CD14-positive monocyte (primary cell): Measurements from ENCODE around the gene STRBP. TPM values are rescaled to one million over a fixed set of nuclear protein-coding genes. Genes with fewer than 3 reads are reported as not detected.

Experiments used
- DNase-seq, 3 donors: peaks; one replicate each; pipeline ENCODE4 v3.0.0-alpha.2; 2011 to 2022
- H2AFZ ChIP-seq: 2 replicates; pipeline ENCODE4 v1.6.0; 2012; ENCODE audit warnings: mild to moderate bottlenecking, low read depth, low read length, inconsistent platforms; ENCODE audit not compliant: insufficient read depth, poor library complexity, severe bottlenecking
- H3K27ac ChIP-seq, 2 donors: 1 replicate in 1 of 2; 2 replicates in 1 of 2; pipeline ENCODE4 v1.5.1; 2012 to 2013; ENCODE audit warnings: low read length in 2 of 2, control low read depth in 1 of 2, inconsistent platforms in 1 of 2, low read depth in 1 of 2, mild to moderate bottlenecking in 1 of 2
- H3K27me3 ChIP-seq, 2 donors: one replicate each; pipeline versions ENCODE4 v1.6.0 to v1.6.1; 2011 to 2013; ENCODE audit warnings: low read length in 2 of 2; ENCODE audit not compliant: control insufficient read depth in 2 of 2, insufficient read depth in 2 of 2
- H3K36me3 ChIP-seq, 2 donors: replicated peaks in 1 of 2; 1 replicate in 1 of 2; 2 replicates in 1 of 2; pipeline versions ENCODE4 v1.5.1 to v1.6.1; 2012 to 2013; ENCODE audit warnings: low read length in 2 of 2, control low read depth in 1 of 2, inconsistent platforms in 1 of 2, mild to moderate bottlenecking in 1 of 2; ENCODE audit not compliant: insufficient read depth in 2 of 2, control insufficient read depth in 1 of 2
- H3K4me1 ChIP-seq, 2 donors: 1 replicate in 1 of 2; 2 replicates in 1 of 2; pipeline versions ENCODE4 v1.5.1 to v1.6.1; 2012 to 2013; ENCODE audit warnings: low read length in 2 of 2, control low read depth in 1 of 2, inconsistent platforms in 1 of 2, mild to moderate bottlenecking in 1 of 2, moderate library complexity in 1 of 2; ENCODE audit not compliant: insufficient read depth in 2 of 2, control insufficient read depth in 1 of 2
- H3K4me2 ChIP-seq: replicated peaks from 2 replicates; pipeline ENCODE3; 2012; ENCODE audit warnings: low read length, moderate library complexity, mild to moderate bottlenecking; ENCODE audit not compliant: poor library complexity, severe bottlenecking; ENCODE audit errors: extremely low read depth
- H3K4me3 ChIP-seq, 3 experiments: fragments of 200-600 bp in 1 of 3; sonication (generic) in 1 of 3; replicated peaks in 1 of 3; 1 replicate in 2 of 3; 2 replicates in 1 of 3; pipeline ENCODE4 v1.5.1; 2011 to 2013; ENCODE audit warnings: low read length in 3 of 3, mild to moderate bottlenecking in 3 of 3, control low read depth in 2 of 3, low read depth in 2 of 3, inconsistent platforms in 1 of 3, moderate library complexity in 1 of 3
- H3K79me2 ChIP-seq: 2 replicates; pipeline ENCODE4 v1.6.0; 2012; ENCODE audit warnings: mild to moderate bottlenecking, control low read depth, inconsistent platforms, low read length, moderate library complexity; ENCODE audit not compliant: insufficient read depth
- H3K9ac ChIP-seq: 2 replicates; pipeline ENCODE4 v1.6.0; 2017; ENCODE audit warnings: low read length, mild to moderate bottlenecking; ENCODE audit not compliant: insufficient read depth, poor library complexity, severe bottlenecking
- H3K9me3 ChIP-seq, 2 donors: replicated peaks in 1 of 2; 1 replicate in 1 of 2; 2 replicates in 1 of 2; pipeline versions ENCODE4 v1.5.1 to v1.6.1; 2012 to 2013; ENCODE audit warnings: low read length in 2 of 2, control low read depth in 1 of 2; ENCODE audit not compliant: control insufficient read depth in 1 of 2, insufficient read depth in 1 of 2
- H4K20me1 ChIP-seq: 2 replicates; pipeline ENCODE4 v1.6.0; 2012; ENCODE audit warnings: mild to moderate bottlenecking, low read length, control low read depth, moderate library complexity; ENCODE audit not compliant: insufficient read depth
- H3K27ac Mint-ChIP-seq, 7 donors: one replicate each; pipeline ENCODE4 v1.8.0; 2020; ENCODE audit warnings: mild to moderate bottlenecking in 7 of 7, mixed read lengths in 7 of 7, moderate library complexity in 6 of 7, inconsistent platforms in 2 of 7
- H3K27me3 Mint-ChIP-seq, 3 donors: one replicate each; pipeline ENCODE4 v1.8.0; 2021 to 2022; ENCODE audit warnings: low read depth in 3 of 3, mild to moderate bottlenecking in 3 of 3, mixed read lengths in 3 of 3, moderate library complexity in 3 of 3, inconsistent platforms in 1 of 3
- H3K36me3 Mint-ChIP-seq, 2 donors: one replicate each; pipeline ENCODE4 v1.8.0; 2020; ENCODE audit warnings: mixed read lengths in 2 of 2, inconsistent platforms in 1 of 2, mild to moderate bottlenecking in 1 of 2
- H3K4me1 Mint-ChIP-seq: one replicate; pipeline ENCODE4 v1.8.0; 2020; ENCODE audit warnings: mild to moderate bottlenecking, mixed read lengths
- H3K4me3 Mint-ChIP-seq, 2 donors: one replicate each; pipeline ENCODE4 v1.8.0; 2020; ENCODE audit warnings: mild to moderate bottlenecking in 2 of 2, mixed read lengths in 2 of 2, moderate library complexity in 1 of 2
- H3K9me3 Mint-ChIP-seq, 7 donors: one replicate each; pipeline ENCODE4 v1.8.0; 2020 to 2022; ENCODE audit warnings: mixed read lengths in 7 of 7, mild to moderate bottlenecking in 6 of 7, moderate library complexity in 6 of 7, inconsistent platforms in 2 of 7
- CTCF ChIP-seq: fragments of 200-600 bp; IDR thresholded peaks from one replicate; pipeline ENCODE4 v1.8.0; 2022; ENCODE audit warnings: antibody characterized with exemption, mild to moderate bottlenecking
- WGBS: methylation state at CpG from one replicate; pipeline ENCODE4 v1.1.5; 2013; ENCODE audit warnings: missing lambda C conversion rate; ENCODE audit not compliant: insufficient coverage; 5-methylcytosine and 5-hydroxymethylcytosine counted together
- intact Hi-C, 2 donors: fragments of 100-400 bp; cut with micrococcal nuclease; formaldehyde crosslinking; loops; one replicate each; pipeline versions ENCODE4 v1.15.0 to v1.15.1; 2023
- polyA plus RNA-seq, 3 donors: library from polyadenylated mRNA; depleted of rRNA in 1 of 3; unstranded in 2 of 3; stranded (reverse) in 1 of 3; fragments of 300-500 nt in 2 of 3; fragments of >200 nt in 1 of 3; fragmentation: Illumina TruSeq in 2 of 3; gene quantifications; 1 replicate in 2 of 3; 2 replicates in 1 of 3; pipeline ENCODE4 v1.2.3, GENCODE V29; 2012 to 2021

The STRBP gene
- polyA plus RNA-seq, 3 donors: 0.97 to 1.9 (median 1.9) TPM

GRCh38 chr9:123120131-123120530 is 148.3 kb downstream of the STRBP start:
- WGBS: no CpG with 5 or more reads among the region's 5 CpGs
- H3K9ac ChIP-seq: no peak overlapping the region
- H3K27me3 Mint-ChIP-seq: peaks cover 0 to 1% (median 0%) of the 10 kb centered on the region in 3 donors
- no peaks in the 10 kb centered on the region for H3K27me3 ChIP-seq
- H3K27ac Mint-ChIP-seq: no peak overlapping the region
- H2AFZ ChIP-seq: no peak overlapping the region
- H3K79me2 ChIP-seq: no peaks in the 10 kb centered on the region
- no peak overlapping the region for H3K4me2 ChIP-seq
- H3K4me1 ChIP-seq: no peaks in the 10 kb centered on the region
- H3K4me3 Mint-ChIP-seq: no peak overlapping the region
- no peak overlapping the region for H3K27ac ChIP-seq
- H3K9me3 ChIP-seq: no peaks in the 10 kb centered on the region
- intact Hi-C loops: no loop called here
- DNase-seq: no peak
- peaks cover 2 to 5% of the 10 kb centered on the region in 2 donors for H3K36me3 Mint-ChIP-seq
- no peak overlapping the region for H3K4me3 ChIP-seq
- no peak for TF ChIP-seq CTCF
- no peaks in the 10 kb centered on the region for H3K9me3 Mint-ChIP-seq
- no peaks in the 10 kb centered on the region for H4K20me1 ChIP-seq
- H3K36me3 ChIP-seq: no peaks in the 10 kb centered on the region
- H3K4me1 Mint-ChIP-seq: no peaks in the 10 kb centered on the region

- H3K4me3 Mint-ChIP-seq: no peak overlapping the region
- intact Hi-C loops: no loop called here
- 100% methylated on average over 4 of the region's 7 CpGs for WGBS
- TF ChIP-seq CTCF: no peak
- no peak overlapping the region for H3K9ac ChIP-seq
- no peaks in the 10 kb centered on the region for H3K4me1 ChIP-seq
- H3K27me3 Mint-ChIP-seq: peaks cover 0 to 4% (median 0%) of the 10 kb centered on the region in 3 donors
- H3K4me2 ChIP-seq: no peak overlapping the region
- no peaks in the 10 kb centered on the region for H3K4me1 Mint-ChIP-seq
- no peaks in the 10 kb centered on the region for H3K36me3 ChIP-seq
- H3K27ac ChIP-seq: no peak overlapping the region
- H3K36me3 Mint-ChIP-seq: peaks cover 2 to 5% of the 10 kb centered on the region in 2 donors
- no peaks in the 10 kb centered on the region for H4K20me1 ChIP-seq
- H3K79me2 ChIP-seq: no peaks in the 10 kb centered on the region
- no peaks in the 10 kb centered on the region for H3K9me3 Mint-ChIP-seq
- H3K4me3 ChIP-seq: no peak overlapping the region
- H3K27ac Mint-ChIP-seq: no peak overlapping the region
- H3K27me3 ChIP-seq: no peaks in the 10 kb centered on the region
- DNase-seq: no peak
- no peaks in the 10 kb centered on the region for H3K9me3 ChIP-seq
- no peak overlapping the region for H2AFZ ChIP-seq
Observed at GRCh38 chr9:123119566-123119965, 148.8 kb downstream of the STRBP start.
